GM19463 (cell line): ENCODE data around the gene ZDHHC14.

Source experiments
- ATAC-seq: cut with Tn5 transposase; IDR thresholded peaks from one replicate; pipeline ENCODE4 v1.9.1; 2021; ENCODE audit warnings: mild to moderate bottlenecking, moderate library complexity; ENCODE audit not compliant: unreplicated experiment

The ZDHHC14 gene

GRCh38 chr6:157436944-157437336 is 56.0 kb downstream of the ZDHHC14 start:
- no peak for ATAC-seq

- ATAC-seq = no peak
These were observed 57.7 kb downstream of the ZDHHC14 start for GRCh38 chr6:157438611-157439111.

- ATAC-seq = no peak
These were observed 59.2 kb downstream of the ZDHHC14 start for GRCh38 chr6:157440171-157440570.

GRCh38 chr6:157442291-157442690 is 61.3 kb downstream of the ZDHHC14 start:
- no peak for ATAC-seq

GRCh38 chr6:157443066-157443800 is 62.2 kb downstream of the ZDHHC14 start:
- ATAC-seq = peak; percentile 96

- ATAC-seq = no peak
These were observed 64.5 kb downstream of the ZDHHC14 start for GRCh38 chr6:157445277-157446009.

- ATAC-seq = no peak
These were observed 66.7 kb downstream of the ZDHHC14 start for GRCh38 chr6:157447735-157448134.

GRCh38 chr6:157449610-157450009 is 68.6 kb downstream of the ZDHHC14 start:
- ATAC-seq = no peak

GRCh38 chr6:157450931-157451742 is 70.1 kb downstream of the ZDHHC14 start:
- ATAC-seq = no peak

GRCh38 chr6:157452096-157452495 is 71.1 kb downstream of the ZDHHC14 start:
- ATAC-seq = no peak

GRCh38 chr6:157453131-157453530 is 72.1 kb downstream of the ZDHHC14 start:
- no peak for ATAC-seq

GRCh38 chr6:157453978-157454377 is 73.0 kb downstream of the ZDHHC14 start:
- no peak for ATAC-seq

GRCh38 chr6:157454762-157455714 is 74.0 kb downstream of the ZDHHC14 start:
- no peak for ATAC-seq

- no peak for ATAC-seq
These were observed 74.9 kb downstream of the ZDHHC14 start for GRCh38 chr6:157455731-157456523.

- ATAC-seq = peak; percentile 54
These were observed 75.5 kb downstream of the ZDHHC14 start for GRCh38 chr6:157456524-157456829.

- ATAC-seq = no peak
These were observed 76.8 kb downstream of the ZDHHC14 start for GRCh38 chr6:157457787-157458186.

- no peak for ATAC-seq
These were observed 78.3 kb downstream of the ZDHHC14 start for GRCh38 chr6:157459327-157459726.

GRCh38 chr6:157460182-157460999 is 79.4 kb downstream of the ZDHHC14 start:
- no peak for ATAC-seq
